HG02981 (cell line): ENCODE data around the gene ACTG2.
"Not testable (repeated sequence)": the region's sequence is repeated elsewhere in the genome, so short reads cannot be mapped to it uniquely, and the experiment has no call there.

ENCODE experiments used
- ATAC-seq: cut with Tn5 transposase; IDR thresholded peaks from one replicate; pipeline ENCODE4 v1.9.1; 2021; ENCODE audit warnings: mild to moderate bottlenecking, moderate library complexity; ENCODE audit not compliant: unreplicated experiment

Gene ACTG2

GRCh38 chr2:73891276-73891901 is 1.4 kb upstream of the ACTG2 start:
- ATAC-seq: no peak

- ATAC-seq: no peak
Observed at GRCh38 chr2:73893764-73894474, 1.1 kb downstream of the ACTG2 start.

- ATAC-seq: no peak
Observed at GRCh38 chr2:73894475-73894850, 1.7 kb downstream of the ACTG2 start.

- ATAC-seq: no peak
Observed at GRCh38 chr2:73894877-73895276, 2.1 kb downstream of the ACTG2 start.

GRCh38 chr2:73895473-73895872 is 2.7 kb downstream of the ACTG2 start:
- ATAC-seq: no peak

- peak; percentile 62 for ATAC-seq
Observed at GRCh38 chr2:73896362-73897239, 3.8 kb downstream of the ACTG2 start.

- no peak for ATAC-seq
Observed at GRCh38 chr2:73897240-73897583, 4.4 kb downstream of the ACTG2 start.

GRCh38 chr2:73897934-73898333 is 5.1 kb downstream of the ACTG2 start:
- ATAC-seq: no peak

GRCh38 chr2:73899801-73900336 is 7.1 kb downstream of the ACTG2 start:
- no peak for ATAC-seq

- ATAC-seq: no peak
Observed at GRCh38 chr2:73901143-73901542, 8.3 kb downstream of the ACTG2 start.

GRCh38 chr2:73902284-73902683 is 9.5 kb downstream of the ACTG2 start:
- no peak for ATAC-seq

- no peak for ATAC-seq
Observed at GRCh38 chr2:73903313-73903712, 10.5 kb downstream of the ACTG2 start.

GRCh38 chr2:73903949-73904613 is 11.3 kb downstream of the ACTG2 start:
- ATAC-seq: not testable (repeated sequence)

- no peak for ATAC-seq
Observed at GRCh38 chr2:73904952-73905351, 12.1 kb downstream of the ACTG2 start.

GRCh38 chr2:73906847-73907505 is 14.2 kb downstream of the ACTG2 start:
- ATAC-seq: no peak

- ATAC-seq: no peak
Observed at GRCh38 chr2:73907840-73908452, 15.1 kb downstream of the ACTG2 start.

- ATAC-seq: no peak
Observed at GRCh38 chr2:73908689-73909652, 16.2 kb downstream of the ACTG2 start.

GRCh38 chr2:73910873-73911547 is 18.2 kb downstream of the ACTG2 start:
- no peak for ATAC-seq
